Activated B cell treated with CpG ODN at 0.5 μM for 24 hours (primary cell): Measurements from ENCODE around the gene TENM4. TPM values are rescaled to one million over a fixed set of nuclear protein-coding genes. Genes with fewer than 3 reads are reported as not detected.

ENCODE experiments used
- ATAC-seq: fragments of 200-7000 bp; cut with Tn5 transposase; one replicate; pipeline ENCODE4 v1.10.0; 2021; ENCODE audit warnings: low read depth, mild to moderate bottlenecking, moderate library complexity
- CTCF ChIA-PET: fragments of 350-600 bp; sonication (Branson Sonifier 250); formaldehyde crosslinking; loops from one replicate; lab custom pipeline; 2021; ENCODE audit warnings: antibody characterized with exemption; lab: Charles Lee
- POLR2A ChIA-PET: fragments of 350-600 bp; sonication (Branson Sonifier 250); formaldehyde crosslinking; loops from one replicate; lab custom pipeline; 2021; ENCODE audit warnings: antibody characterized with exemption; lab: Charles Lee
- DNase-seq: peaks from one replicate; pipeline ENCODE4 v3.0.0; 2022
- H3K27ac Mint-ChIP-seq: one replicate; pipeline ENCODE4 v1.8.0; 2020; ENCODE audit warnings: mixed read lengths
- H3K27me3 Mint-ChIP-seq: one replicate; pipeline ENCODE4 v1.8.0; 2021; ENCODE audit warnings: mixed read lengths
- H3K36me3 Mint-ChIP-seq: one replicate; pipeline ENCODE4 v1.8.0; 2021; ENCODE audit warnings: low read depth, mixed read lengths
- H3K4me1 Mint-ChIP-seq: one replicate; pipeline ENCODE4 v1.8.0; 2021; ENCODE audit warnings: mixed read lengths
- H3K4me3 Mint-ChIP-seq: one replicate; pipeline ENCODE4 v1.8.0; 2020; ENCODE audit warnings: mild to moderate bottlenecking, mixed read lengths
- H3K9me3 Mint-ChIP-seq: one replicate; pipeline ENCODE4 v1.8.0; 2020; ENCODE audit warnings: mixed read lengths
- intact Hi-C: fragments of 100-400 bp; cut with micrococcal nuclease; formaldehyde crosslinking; loops from one replicate; pipeline ENCODE4 v1.15.1; 2024
- total RNA-seq: library from RNA; stranded (reverse); gene quantifications from 2 replicates; pipeline ENCODE4 v1.2.3, GENCODE V29; 2022
- TF ChIP-seq, protein P1 (sequence below): fragments of 200-600 bp; IDR thresholded peaks from one replicate; pipeline ENCODE4 v1.8.0; 2022; ENCODE audit warnings: antibody characterized with exemption, mild to moderate bottlenecking

Gene TENM4
- total RNA-seq, 1 donor from 2014 or later = 2.4 TPM

DNA sequence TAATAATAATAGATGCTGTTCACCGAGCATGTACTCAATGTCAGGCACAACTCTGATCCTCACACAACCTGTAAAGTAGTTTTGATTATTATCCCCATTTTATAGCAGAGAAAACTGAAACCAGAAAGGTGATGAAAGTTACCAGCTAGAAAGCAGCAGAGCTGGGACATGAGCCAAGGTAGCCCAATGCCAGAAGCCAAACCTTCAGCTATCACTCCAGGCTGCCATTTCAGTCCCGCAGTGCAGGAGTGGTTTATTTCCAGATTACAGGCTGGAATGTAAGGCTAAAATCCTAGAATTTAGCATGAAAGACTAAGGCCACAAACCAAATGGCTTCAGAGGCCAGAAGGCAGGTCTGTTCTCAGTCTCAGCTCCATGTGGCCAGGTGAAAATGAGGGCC is 108.8 kb downstream of the TENM4 start:
- Mint-ChIP-seq H3K9me3 (no peaks in the 10 kb centered on the region), H3K27ac (no peak overlapping the region), H3K4me1 (no peaks in the 10 kb centered on the region), H3K4me3 (no peak overlapping the region), H3K27me3 (peaks cover 3% of the 10 kb centered on the region), H3K36me3 (no peaks in the 10 kb centered on the region)
- ATAC-seq (no peak), DNase-seq (no peak)
- ChIA-PET CTCF (no interaction called here), POLR2A (no interaction called here)
- TF ChIP-seq, protein P1, sequence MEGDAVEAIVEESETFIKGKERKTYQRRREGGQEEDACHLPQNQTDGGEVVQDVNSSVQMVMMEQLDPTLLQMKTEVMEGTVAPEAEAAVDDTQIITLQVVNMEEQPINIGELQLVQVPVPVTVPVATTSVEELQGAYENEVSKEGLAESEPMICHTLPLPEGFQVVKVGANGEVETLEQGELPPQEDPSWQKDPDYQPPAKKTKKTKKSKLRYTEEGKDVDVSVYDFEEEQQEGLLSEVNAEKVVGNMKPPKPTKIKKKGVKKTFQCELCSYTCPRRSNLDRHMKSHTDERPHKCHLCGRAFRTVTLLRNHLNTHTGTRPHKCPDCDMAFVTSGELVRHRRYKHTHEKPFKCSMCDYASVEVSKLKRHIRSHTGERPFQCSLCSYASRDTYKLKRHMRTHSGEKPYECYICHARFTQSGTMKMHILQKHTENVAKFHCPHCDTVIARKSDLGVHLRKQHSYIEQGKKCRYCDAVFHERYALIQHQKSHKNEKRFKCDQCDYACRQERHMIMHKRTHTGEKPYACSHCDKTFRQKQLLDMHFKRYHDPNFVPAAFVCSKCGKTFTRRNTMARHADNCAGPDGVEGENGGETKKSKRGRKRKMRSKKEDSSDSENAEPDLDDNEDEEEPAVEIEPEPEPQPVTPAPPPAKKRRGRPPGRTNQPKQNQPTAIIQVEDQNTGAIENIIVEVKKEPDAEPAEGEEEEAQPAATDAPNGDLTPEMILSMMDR = no peak
- intact Hi-C loops = no loop called here

DNA sequence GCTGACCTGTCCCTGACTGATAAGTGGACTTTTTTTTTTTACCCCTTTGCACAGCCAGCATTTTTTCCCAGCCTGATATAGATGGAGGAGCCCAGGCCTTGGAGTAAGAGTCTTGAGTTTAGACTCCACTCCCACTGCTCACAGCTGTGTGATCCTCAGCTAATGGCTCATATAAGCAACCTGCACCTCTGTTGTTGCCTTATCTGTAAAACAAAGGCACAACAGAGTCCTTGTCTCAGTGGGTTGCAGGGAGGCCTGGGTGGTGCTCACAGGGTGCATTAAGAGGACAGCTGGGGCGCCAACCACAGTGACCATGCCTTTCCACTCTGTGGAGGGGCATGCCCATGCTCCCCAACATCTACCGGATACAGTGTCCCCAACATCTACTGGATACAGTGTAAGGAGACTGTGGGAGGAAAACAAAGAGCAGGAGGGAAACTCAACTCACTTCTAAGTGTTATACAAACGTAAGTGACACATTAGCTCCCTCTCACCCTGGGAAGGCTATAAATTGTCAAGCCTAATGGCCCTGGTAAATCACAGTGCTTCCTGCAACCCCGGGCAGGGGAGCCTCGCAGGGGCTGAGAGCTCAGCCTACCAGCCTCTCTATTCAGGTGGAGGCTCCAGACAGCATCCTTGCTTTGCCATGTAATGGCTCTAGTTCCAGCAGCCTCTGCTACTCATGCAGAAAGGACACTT is 109.5 kb downstream of the TENM4 start:
- H3K36me3 Mint-ChIP-seq = no peaks in the 10 kb centered on the region
- H3K27ac Mint-ChIP-seq = no peak overlapping the region
- H3K4me1 Mint-ChIP-seq = no peaks in the 10 kb centered on the region
- ATAC-seq (no peak), DNase-seq (no peak)
- H3K9me3 Mint-ChIP-seq = no peaks in the 10 kb centered on the region
- ChIA-PET CTCF (no interaction called here), POLR2A (no interaction called here)
- H3K4me3 Mint-ChIP-seq = no peak overlapping the region
- peaks cover 3% of the 10 kb centered on the region for H3K27me3 Mint-ChIP-seq
- intact Hi-C loops = no loop called here
- TF ChIP-seq, protein P1 = no peak

DNA sequence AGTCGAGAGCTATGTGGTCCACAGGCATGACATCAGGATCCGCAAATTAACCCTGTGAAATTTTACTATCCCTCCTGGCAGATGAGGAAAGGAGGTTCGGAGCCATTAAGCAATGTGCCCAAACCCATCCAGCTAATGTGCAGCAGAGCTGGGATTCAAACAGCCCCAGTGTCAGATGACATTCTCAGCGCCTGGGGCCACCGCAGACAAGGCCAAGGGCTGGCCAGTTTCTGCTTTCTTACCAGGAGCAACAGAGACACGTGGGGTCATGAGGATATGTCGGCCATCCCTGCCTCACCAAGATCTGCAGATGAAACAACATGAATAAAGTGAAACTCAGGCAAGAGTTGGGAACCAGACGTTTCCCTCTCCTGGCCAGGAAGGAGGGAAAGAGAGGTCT is 110.2 kb downstream of the TENM4 start:
- no peaks in the 10 kb centered on the region for H3K36me3 Mint-ChIP-seq
- CTCF ChIA-PET = interaction anchor here (1.1 kb wide), 1 partner anchor 13 kb away, joined by 3 read pairs; no protein-coding TSS in a partner anchor
- no peaks in the 10 kb centered on the region for H3K9me3 Mint-ChIP-seq
- no peak overlapping the region for H3K4me3 Mint-ChIP-seq
- TF ChIP-seq, protein P1 = no peak
- H3K27me3 Mint-ChIP-seq = peaks cover 3% of the 10 kb centered on the region
- no peaks in the 10 kb centered on the region for H3K4me1 Mint-ChIP-seq
- no peak for DNase-seq
- POLR2A ChIA-PET = no interaction called here
- no peak overlapping the region for H3K27ac Mint-ChIP-seq
- ATAC-seq = no peak
- intact Hi-C loops = no loop called here

DNA sequence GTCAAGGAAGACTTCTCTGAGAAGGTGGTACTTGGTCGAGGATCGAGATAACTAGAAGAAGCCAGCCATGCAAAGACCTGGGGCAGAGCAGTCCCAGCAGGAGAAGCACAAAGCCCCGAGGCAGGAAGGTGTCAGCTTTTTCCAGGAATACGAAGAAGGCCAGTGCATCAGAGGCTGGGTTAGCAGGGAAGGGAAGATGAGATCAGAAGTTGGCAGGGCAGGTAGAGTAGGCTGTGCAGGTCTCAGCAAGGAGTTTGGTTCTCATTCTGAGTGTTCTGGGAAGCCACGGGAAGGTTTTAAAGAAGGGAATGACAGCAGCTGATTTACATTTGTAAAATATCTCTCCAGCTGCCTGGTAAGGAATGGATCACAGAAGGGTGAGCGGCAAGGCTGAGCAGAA is 111.3 kb downstream of the TENM4 start:
- H3K27me3 Mint-ChIP-seq = peaks cover 3% of the 10 kb centered on the region
- no peaks in the 10 kb centered on the region for H3K36me3 Mint-ChIP-seq
- intact Hi-C loops = no loop called here
- ATAC-seq (no peak), DNase-seq (no peak)
- H3K4me3 Mint-ChIP-seq = no peak overlapping the region
- no peaks in the 10 kb centered on the region for H3K9me3 Mint-ChIP-seq
- ChIA-PET CTCF (interaction anchor here (1.1 kb wide), 1 partner anchor 12 kb away, joined by 3 read pairs; no protein-coding TSS in a partner anchor), POLR2A (no interaction called here)
- no peaks in the 10 kb centered on the region for H3K4me1 Mint-ChIP-seq
- TF ChIP-seq, protein P1 = no peak
- no peak overlapping the region for H3K27ac Mint-ChIP-seq

DNA sequence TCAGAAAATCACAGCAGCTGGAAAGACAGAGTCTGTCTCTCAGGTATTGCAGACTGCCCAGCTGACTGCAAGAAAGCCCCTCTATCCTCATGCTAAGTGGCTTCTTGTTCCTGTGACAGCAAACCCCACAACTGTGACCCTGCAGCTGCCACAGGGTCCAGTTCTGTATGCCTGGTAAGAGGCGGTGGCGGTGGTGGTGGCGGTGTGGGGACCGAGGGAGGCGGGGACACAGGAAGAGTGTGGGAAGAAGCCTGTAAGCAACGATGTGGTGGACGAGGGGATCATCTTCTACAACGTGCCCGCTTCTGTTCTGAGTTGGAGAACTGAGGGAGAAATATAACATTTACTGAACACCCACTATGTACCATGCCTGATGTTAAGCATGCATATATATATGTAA is 112.4 kb downstream of the TENM4 start:
- TF ChIP-seq, protein P1 = no peak
- intact Hi-C loops = no loop called here
- Mint-ChIP-seq H3K4me3 (no peak overlapping the region), H3K36me3 (no peaks in the 10 kb centered on the region), H3K27me3 (peaks cover 2% of the 10 kb centered on the region), H3K9me3 (no peaks in the 10 kb centered on the region), H3K27ac (no peak overlapping the region), H3K4me1 (no peaks in the 10 kb centered on the region)
- DNase-seq = no peak
- POLR2A ChIA-PET = no interaction called here
- CTCF ChIA-PET = interaction anchor here (1.4 kb wide), 1 partner anchor 10 kb away, joined by 3 read pairs; no protein-coding TSS in a partner anchor
- ATAC-seq = no peak
